Thoracic aorta (tissue), 2 donors: ENCODE measurements around the gene VASP. TPM values are rescaled to one million over a fixed set of nuclear protein-coding genes. Genes with fewer than 3 reads are reported as not detected.

Experiments used
- ATAC-seq: fragments of 150-250 bp; one replicate; pipeline ENCODE4 v1.8.0; 2017; ENCODE audit warnings: low read depth; ENCODE audit not compliant: insufficient number of reproducible peaks, low FRiP score
- DNase-seq: peaks from one replicate; pipeline ENCODE4 v3.0.0-alpha.2; 2020; ENCODE audit warnings: low spot score
- H3K27ac ChIP-seq, 2 donors: fragments of 200-600 bp; sonication (generic); 1 replicate in 1 of 2; 2 replicates in 1 of 2; pipeline ENCODE4 v1.5.1; 2016; ENCODE audit warnings: mild to moderate bottlenecking in 2 of 2, moderate library complexity in 2 of 2
- H3K27me3 ChIP-seq: fragments of 200-600 bp; sonication (generic); replicated peaks from 2 replicates; pipeline ENCODE4 v1.6.0; 2016; ENCODE audit warnings: mild to moderate bottlenecking; ENCODE audit not compliant: insufficient read depth
- H3K36me3 ChIP-seq: fragments of 200-600 bp; sonication (generic); one replicate; pipeline ENCODE4 v1.5.1; 2016
- H3K4me1 ChIP-seq, 2 donors: fragments of 200-600 bp; sonication (generic); 1 replicate in 1 of 2; 2 replicates in 1 of 2; pipeline versions ENCODE4 v1.5.1 to v1.6.0; 2016; ENCODE audit warnings: low read depth in 2 of 2, mild to moderate bottlenecking in 1 of 2; ENCODE audit not compliant: control insufficient read depth in 1 of 2
- H3K4me3 ChIP-seq: fragments of 200-600 bp; sonication (generic); 2 replicates; pipeline ENCODE4 v1.5.1; 2016; ENCODE audit warnings: mild to moderate bottlenecking
- H3K9me3 ChIP-seq: fragments of 200-600 bp; sonication (generic); 2 replicates; pipeline ENCODE4 v1.5.1; 2016
- CTCF ChIP-seq: fragments of 200-600 bp; sonication (generic); IDR thresholded peaks from one replicate; pipeline ENCODE4 v1.5.1; 2019; ENCODE audit warnings: antibody characterized with exemption
- total RNA-seq, 2 donors: library from RNA; depleted of rRNA; stranded (reverse); fragments of >200 nt; gene quantifications; one replicate each; pipeline versions ENCODE4 v1.1.0 to v1.2.3, GENCODE V29; 2016

Gene VASP
- total RNA-seq, 2 donors from 2014 or later: 208 to 287 TPM

- no peak for TF ChIP-seq CTCF
- Histone ChIP-seq H3K27ac (peak overlapping the region in 1 of 2 donors; percentile 96), H3K4me3 (no peak overlapping the region), H3K36me3 (no peaks in the 10 kb centered on the region), H3K4me1 (peaks cover 24 to 70% of the 10 kb centered on the region in 2 donors), H3K9me3 (no peaks in the 10 kb centered on the region), H3K27me3 (no peaks in the 10 kb centered on the region)
- ATAC-seq (no peak), DNase-seq (no peak)
These were observed 3.8 kb downstream of the VASP start for GRCh38 chr19:45511074-45511473.

- no peak for DNase-seq
- H3K4me1 ChIP-seq: peaks cover 24 to 71% of the 10 kb centered on the region in 2 donors
- H3K4me3 ChIP-seq: no peak overlapping the region
- ATAC-seq: no peak
- no peak overlapping the region for H3K27ac ChIP-seq
- H3K36me3 ChIP-seq: peaks cover 2% of the 10 kb centered on the region
- no peaks in the 10 kb centered on the region for H3K9me3 ChIP-seq
- H3K27me3 ChIP-seq: no peaks in the 10 kb centered on the region
- no peak for TF ChIP-seq CTCF
These were observed 5.7 kb downstream of the VASP start for GRCh38 chr19:45512881-45513483.

GRCh38 chr19:45514376-45515051 is 7.2 kb downstream of the VASP start:
- Histone ChIP-seq H3K4me3 (peak overlapping the region; percentile 18), H3K36me3 (peaks cover 10% of the 10 kb centered on the region), H3K27me3 (no peaks in the 10 kb centered on the region), H3K9me3 (no peaks in the 10 kb centered on the region), H3K27ac (peak overlapping the region; percentile 36 to 66), H3K4me1 (peaks cover 24 to 69% of the 10 kb centered on the region in 2 donors)
- ATAC-seq (no peak), DNase-seq (no peak)
- TF ChIP-seq CTCF: no peak

GRCh38 chr19:45515081-45515624 is 7.9 kb downstream of the VASP start:
- peak overlapping the region; percentile 36 to 66 for H3K27ac ChIP-seq
- TF ChIP-seq CTCF: no peak
- no peaks in the 10 kb centered on the region for H3K9me3 ChIP-seq
- no peak for ATAC-seq
- peaks cover 24 to 63% of the 10 kb centered on the region in 2 donors for H3K4me1 ChIP-seq
- no peak overlapping the region for H3K4me3 ChIP-seq
- no peak for DNase-seq
- peaks cover 13% of the 10 kb centered on the region for H3K36me3 ChIP-seq
- no peaks in the 10 kb centered on the region for H3K27me3 ChIP-seq

GRCh38 chr19:45515807-45516401 is 8.6 kb downstream of the VASP start:
- H3K4me1 ChIP-seq: peaks cover 24 to 55% of the 10 kb centered on the region in 2 donors
- ATAC-seq (no peak), DNase-seq (no peak)
- H3K36me3 ChIP-seq: peaks cover 21% of the 10 kb centered on the region
- TF ChIP-seq CTCF: no peak
- H3K27me3 ChIP-seq: no peaks in the 10 kb centered on the region
- H3K9me3 ChIP-seq: no peaks in the 10 kb centered on the region
- H3K27ac ChIP-seq: peak overlapping the region; percentile 12 to 36
- no peak overlapping the region for H3K4me3 ChIP-seq
